ENCODE data around the gene HOXD8. TPM values are rescaled to one million over a fixed set of nuclear protein-coding genes. Genes with fewer than 3 reads are reported as not detected.

Gene HOXD8
- total and polyA plus RNA-seq, 2 of the 8 experiments (the other 6 are each of a cell fraction or from before 2014, with no cell fraction given): not detected

- Histone ChIP-seq H3K56ac (replicated peaks; ENCODE audit: insufficient read length, low read depth, low read length) (no peak overlapping the region), H3K18ac (ENCODE audit: extremely low read depth, low read length) (no peak overlapping the region), H3K14ac (ENCODE audit: insufficient read length) (no peak overlapping the region), H2BK120ac (replicated peaks; ENCODE audit: low read depth, low read length) (no peak overlapping the region), H2BK5ac (ENCODE audit: low read depth, low read length) (no peak overlapping the region), H4K8ac (ENCODE audit: extremely low read depth, insufficient read depth, low read length) (no peak overlapping the region), H3K36me3 (ENCODE audit: control insufficient read depth in 2 of 4, insufficient read depth in 4 of 4, low read length in 3 of 4) (peaks cover 0 to 8% (median 0%) of the 10 kb centered on the region in 4 experiments; a peak in 1 of 8 replicates), H2BK12ac (ENCODE audit: low read depth, low read length) (no peak overlapping the region), H2AFZ (ENCODE audit: low read length) (no peak overlapping the region), H3K23ac (ENCODE audit: insufficient read length) (no peak overlapping the region), H3K4me1 (replicated peaks in 1 of 4; ENCODE audit: control insufficient read depth in 3 of 4, insufficient read depth in 4 of 4, low read length in 3 of 4) (peaks cover 0 to 12% (median 5%) of the 10 kb centered on the region in 4 experiments; a peak in 5 of 7 replicates), H2AK5ac (ENCODE audit: low read depth, low read length) (no peak overlapping the region), H3K27me3 (replicated peaks in 1 of 4; ENCODE audit: control insufficient read depth in 3 of 4, extremely low read depth in 1 of 4, insufficient read depth in 3 of 4, low read length in 3 of 4) (peaks cover 95 to 99% (median 98%) of the 10 kb centered on the region in 4 experiments), H2BK15ac (ENCODE audit: low read length) (no peak overlapping the region), H3K23me2 (ENCODE audit: low read depth, low read length) (0 out of 2 replicates have a peak, but pooled peaks cover 2% of the 10 kb centered on the region), H3K27ac (ENCODE audit: low read depth, low read length) (no peak overlapping the region), H3K4me2 (ENCODE audit: insufficient read depth in 1 of 2, low read depth in 2 of 2, low read length in 2 of 2) (no peak overlapping the region), H3K4ac (replicated peaks; ENCODE audit: insufficient read length, low read depth, low read length) (no peak overlapping the region), H3K9me3 (ENCODE audit: insufficient read depth in 2 of 2, low read depth in 1 of 2, low read length in 1 of 2) (no peaks in the 10 kb centered on the region), H3K79me2 (ENCODE audit: control insufficient read depth in 1 of 2, insufficient read depth in 2 of 2, low read length in 2 of 2) (no peaks in the 10 kb centered on the region), H4K5ac (ENCODE audit: insufficient read length, low read depth, low read length) (no peak overlapping the region), H3K4me3 (ENCODE audit: extremely low read depth in 1 of 4, insufficient read depth in 2 of 4, low read depth in 3 of 4, low read length in 4 of 4) (no peak overlapping the region), H3K79me1 (ENCODE audit: low read depth, low read length) (no peaks in the 10 kb centered on the region), H4K20me1 (replicated peaks in 1 of 2; ENCODE audit: control insufficient read depth in 1 of 2, insufficient read depth in 2 of 2, low read length in 2 of 2) (peaks cover 22 to 35% of the 10 kb centered on the region in 2 experiments), H4K91ac (replicated peaks; ENCODE audit: insufficient read length, low read length) (no peak overlapping the region), H3K9ac (replicated peaks in 1 of 4; ENCODE audit: extremely low read depth in 1 of 4, low read depth in 3 of 4, low read length in 3 of 4) (no peak overlapping the region), H2BK20ac (ENCODE audit: low read length) (no peak overlapping the region)
- ChIA-PET POLR2A (ENCODE audit: partially characterized antibody) (interaction anchor here (0.6 kb wide), 1 partner anchor 8 kb away, joined by 3 read pairs; no protein-coding TSS in a partner anchor), CTCF (ENCODE audit: partially characterized antibody) (interaction anchor here (0.5 to 5.4 kb wide), 26 partner anchors 8 to 840 kb away, joined by 3 to 42 read pairs (median 4); partner anchors contain the start of genes EVX2 and HOXD9)
- no peak for DNase-seq (ENCODE audit: low read depth in 1 of 2, low spot score in 2 of 2)
- no peak for TF ChIP-seq CHD1 (IDR thresholded peaks at IDR 0.05; ENCODE audit: low read depth, low read length)
- TF ChIP-seq CBX8 (IDR thresholded peaks at IDR 0.05; ENCODE audit: borderline replicate concordance, low read depth, low read length): peak; percentile 86
- WGBS, 2 experiments (ENCODE audit: extremely low coverage in 1 of 2, insufficient coverage in 1 of 2, insufficient read length in 1 of 2, insufficient replicate concordance in 2 of 2, low coverage in 1 of 2, low lambda C conversion rate in 2 of 2, missing lambda C conversion rate in 1 of 2): 30% methylated on average over 7 of the region's 7 CpGs; no CpG with 5 or more reads in 1 of the 2 experiments
- no peak for FAIRE-seq
Measured at GRCh38 chr2:176110415-176111308, 18.8 kb upstream of the HOXD8 start.
